ENCODE measurements around the gene BUB1. TPM values are rescaled to one million over a fixed set of nuclear protein-coding genes. Genes with fewer than 3 reads are reported as not detected.
"Not testable (repeated sequence)": the region's sequence is repeated elsewhere in the genome, so short reads cannot be mapped to it uniquely, and the experiment has no call there.

The BUB1 gene
- total RNA-seq, 1 experiment from 2014 or later: 80.2 TPM

DNA sequence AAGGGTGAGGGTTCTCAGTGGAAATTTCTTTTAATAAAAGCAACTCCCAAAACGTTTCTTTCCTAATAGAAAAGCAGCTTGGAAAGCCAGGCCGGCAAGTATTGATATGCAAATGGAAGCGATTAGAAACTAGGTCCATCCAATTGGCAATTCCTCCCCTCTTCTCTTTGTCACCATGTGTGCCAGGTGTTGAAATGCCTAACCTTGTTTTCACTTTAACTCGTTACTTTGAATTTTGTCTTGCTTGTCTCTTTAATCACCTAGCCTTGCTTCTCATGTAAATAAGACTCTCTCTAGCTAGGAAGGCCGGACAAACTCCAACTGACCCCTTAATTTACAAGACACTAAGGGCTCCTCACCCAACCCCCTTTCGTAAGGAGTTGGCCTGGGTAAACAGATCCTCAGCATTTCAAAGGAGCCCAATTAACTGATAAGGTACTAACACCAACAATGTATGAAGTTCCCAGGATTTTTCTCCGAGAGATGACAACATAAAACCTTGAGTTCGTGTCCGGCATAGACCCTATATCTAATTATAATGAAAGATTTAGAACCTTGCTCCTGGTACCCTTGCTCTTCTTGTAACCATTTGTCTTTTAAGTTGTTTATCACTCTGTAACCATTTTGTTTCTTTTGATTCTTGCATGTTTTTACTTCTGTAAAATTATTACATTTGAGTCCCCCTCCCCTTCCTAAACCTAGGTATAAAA, 10.1 kb upstream of the BUB1 start:
- CTCF ChIA-PET; H3K4me2 ChIP-seq (ENCODE audit: low read length); POLR2A ChIA-PET; H3K4me1 ChIP-seq (ENCODE audit: control insufficient read depth in 1 of 2, insufficient read depth in 2 of 2, low read length in 2 of 2); H3K4me3 ChIP-seq (replicated peaks in 1 of 2; ENCODE audit: low read depth in 1 of 2, low read length in 2 of 2); H3K9me2 ChIP-seq (ENCODE audit: insufficient read depth); H3K9me3 ChIP-seq (ENCODE audit: control insufficient read depth in 1 of 2, insufficient read depth in 1 of 2, low read depth in 1 of 2, low read length in 2 of 2); H4K20me1 ChIP-seq (ENCODE audit: insufficient read depth); H3K79me2 ChIP-seq (ENCODE audit: insufficient read depth, low read length); BruUV-seq (replicated peaks); H3K27ac ChIP-seq (ENCODE audit: low read depth, low read length); intact Hi-C loops (cut with micrococcal nuclease); RAD21 ChIA-PET (ENCODE audit: low non-redundant PET in 1 of 2, low total read pairs in 2 of 2, uncharacterized antibody in 2 of 2, unreplicated experiment in 2 of 2); H3K9ac ChIP-seq (ENCODE audit: low read length); DNase-seq (ENCODE audit: low read depth, low spot score); H2AFZ ChIP-seq (ENCODE audit: low read depth, low read length, poor library complexity, severe bottlenecking); ATAC-seq; H3K27me3 ChIP-seq (ENCODE audit: insufficient read depth, low read length); H3K36me3 ChIP-seq (ENCODE audit: control insufficient read depth in 1 of 2, insufficient read depth in 2 of 2, low read length in 2 of 2): not testable (repeated sequence)

- CTCF ChIA-PET: no interaction called here
- RAD21 ChIA-PET (ENCODE audit: low non-redundant PET in 1 of 2, low total read pairs in 2 of 2, uncharacterized antibody in 2 of 2, unreplicated experiment in 2 of 2): no interaction called here
- Histone ChIP-seq H3K36me3 (ENCODE audit: control insufficient read depth in 1 of 2, insufficient read depth in 2 of 2, low read length in 2 of 2) (no peaks in the 10 kb centered on the region), H3K4me1 (ENCODE audit: control insufficient read depth in 1 of 2, insufficient read depth in 2 of 2, low read length in 2 of 2) (peaks cover 7 to 10% of the 10 kb centered on the region in 2 experiments), H2AFZ (ENCODE audit: low read depth, low read length, poor library complexity, severe bottlenecking) (no peak overlapping the region), H3K4me2 (ENCODE audit: low read length) (no peak overlapping the region), H3K27me3 (ENCODE audit: insufficient read depth, low read length) (no peaks in the 10 kb centered on the region), H3K27ac (ENCODE audit: low read depth, low read length) (no peak overlapping the region), H3K9me2 (ENCODE audit: insufficient read depth) (no peaks in the 10 kb centered on the region), H3K9me3 (ENCODE audit: control insufficient read depth in 1 of 2, insufficient read depth in 1 of 2, low read depth in 1 of 2, low read length in 2 of 2) (peaks cover 0 to 4% of the 10 kb centered on the region in 2 experiments; a peak in 1 of 4 replicates), H4K20me1 (ENCODE audit: insufficient read depth) (no peaks in the 10 kb centered on the region), H3K4me3 (replicated peaks in 1 of 2; ENCODE audit: low read depth in 1 of 2, low read length in 2 of 2) (no peak overlapping the region), H3K79me2 (ENCODE audit: insufficient read depth, low read length) (no peaks in the 10 kb centered on the region), H3K9ac (ENCODE audit: low read length) (no peak overlapping the region)
- POLR2A ChIA-PET: no interaction called here
- DNase-seq (ENCODE audit: low read depth, low spot score) (no peak), ATAC-seq (no peak)
- intact Hi-C loops (cut with micrococcal nuclease): no loop called here
- BruUV-seq (replicated peaks): no TSS peak
- TF ChIP-seq, protein P1, sequence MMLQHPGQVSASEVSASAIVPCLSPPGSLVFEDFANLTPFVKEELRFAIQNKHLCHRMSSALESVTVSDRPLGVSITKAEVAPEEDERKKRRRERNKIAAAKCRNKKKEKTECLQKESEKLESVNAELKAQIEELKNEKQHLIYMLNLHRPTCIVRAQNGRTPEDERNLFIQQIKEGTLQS (IDR thresholded peaks at IDR 0.05): no peak
- no peak for TF ChIP-seq EGR1 (IDR thresholded peaks at IDR 0.05; ENCODE audit: low read depth)
- TF ChIP-seq JUND (IDR thresholded peaks at IDR 0.05): no peak
- TF ChIP-seq, protein P2, sequence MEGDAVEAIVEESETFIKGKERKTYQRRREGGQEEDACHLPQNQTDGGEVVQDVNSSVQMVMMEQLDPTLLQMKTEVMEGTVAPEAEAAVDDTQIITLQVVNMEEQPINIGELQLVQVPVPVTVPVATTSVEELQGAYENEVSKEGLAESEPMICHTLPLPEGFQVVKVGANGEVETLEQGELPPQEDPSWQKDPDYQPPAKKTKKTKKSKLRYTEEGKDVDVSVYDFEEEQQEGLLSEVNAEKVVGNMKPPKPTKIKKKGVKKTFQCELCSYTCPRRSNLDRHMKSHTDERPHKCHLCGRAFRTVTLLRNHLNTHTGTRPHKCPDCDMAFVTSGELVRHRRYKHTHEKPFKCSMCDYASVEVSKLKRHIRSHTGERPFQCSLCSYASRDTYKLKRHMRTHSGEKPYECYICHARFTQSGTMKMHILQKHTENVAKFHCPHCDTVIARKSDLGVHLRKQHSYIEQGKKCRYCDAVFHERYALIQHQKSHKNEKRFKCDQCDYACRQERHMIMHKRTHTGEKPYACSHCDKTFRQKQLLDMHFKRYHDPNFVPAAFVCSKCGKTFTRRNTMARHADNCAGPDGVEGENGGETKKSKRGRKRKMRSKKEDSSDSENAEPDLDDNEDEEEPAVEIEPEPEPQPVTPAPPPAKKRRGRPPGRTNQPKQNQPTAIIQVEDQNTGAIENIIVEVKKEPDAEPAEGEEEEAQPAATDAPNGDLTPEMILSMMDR (IDR thresholded peaks at IDR 0.05 in 2 of 3, conservative IDR thresholded peaks at IDR 0.05 in 1 of 3; ENCODE audit: borderline replicate concordance in 1 of 3, insufficient read depth in 1 of 3, low read depth in 2 of 3, low read length in 2 of 3): no peak
- no peak for TF ChIP-seq SIN3A (IDR thresholded peaks at IDR 0.05; ENCODE audit: low read depth)
- TF ChIP-seq POLR2A (IDR thresholded peaks at IDR 0.05; ENCODE audit: borderline replicate concordance, extremely low read depth, insufficient read depth, insufficient read length): no peak
- TF ChIP-seq YY1 (IDR thresholded peaks at IDR 0.05; ENCODE audit: extremely low read depth, insufficient replicate concordance, low read depth, low read length): no peak
- no peak for TF ChIP-seq RAD21 (IDR thresholded peaks at IDR 0.05; ENCODE audit: low read depth)
- TF ChIP-seq TCF7L2 (IDR thresholded peaks at IDR 0.05; ENCODE audit: borderline replicate concordance, extremely low read depth, insufficient read depth, insufficient read length): no peak
- TF ChIP-seq REST (IDR thresholded peaks at IDR 0.05; ENCODE audit: low read depth): no peak
- no peak for TF ChIP-seq SRF (IDR thresholded peaks at IDR 0.05; ENCODE audit: low read depth)
These were observed 5.0 kb upstream of the BUB1 start for GRCh38 chr2:110682872-110683271.
